ENCODE data around the gene CYLD.
A peak's percentile ranks its signal among the peaks of the same experiment; 100 is the strongest.

Gene CYLD

DNA sequence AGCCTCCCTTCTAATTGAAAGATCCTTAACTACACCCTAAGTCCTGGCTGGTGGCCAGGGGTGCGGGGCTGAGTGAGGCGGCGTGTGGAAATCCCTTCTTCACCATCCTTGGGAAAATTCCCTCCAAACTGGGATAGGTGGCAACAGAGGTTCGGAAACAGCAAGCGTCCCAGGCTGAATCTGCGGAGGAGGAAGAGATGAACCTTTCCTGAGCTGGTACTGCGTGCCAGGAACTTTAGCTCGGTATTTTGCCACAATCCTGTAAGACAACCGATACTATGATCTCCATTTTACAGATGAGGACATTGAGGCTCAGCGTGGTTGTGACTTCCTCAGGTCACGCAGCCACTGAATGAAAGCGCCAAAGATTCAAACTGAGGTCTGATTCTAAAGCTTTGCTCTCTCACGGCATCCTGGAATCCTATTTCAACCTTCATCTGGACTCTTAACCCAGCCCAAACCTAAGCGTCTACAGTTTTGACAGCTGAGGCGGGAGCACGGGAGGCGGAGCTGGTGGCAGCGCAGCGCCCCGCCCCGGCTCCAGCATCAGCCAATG lies 583 bp upstream of the CYLD start:
- no peak for FAIRE-seq

GRCh38 chr16:50742576-50743200 lies 802 bp downstream of the CYLD start:
- no peak for FAIRE-seq

GRCh38 chr16:50743581-50744225 lies 1.8 kb downstream of the CYLD start:
- no peak for FAIRE-seq

- FAIRE-seq, result no peak
Observed at GRCh38 chr16:50744881-50745280, 3.0 kb downstream of the CYLD start.

DNA sequence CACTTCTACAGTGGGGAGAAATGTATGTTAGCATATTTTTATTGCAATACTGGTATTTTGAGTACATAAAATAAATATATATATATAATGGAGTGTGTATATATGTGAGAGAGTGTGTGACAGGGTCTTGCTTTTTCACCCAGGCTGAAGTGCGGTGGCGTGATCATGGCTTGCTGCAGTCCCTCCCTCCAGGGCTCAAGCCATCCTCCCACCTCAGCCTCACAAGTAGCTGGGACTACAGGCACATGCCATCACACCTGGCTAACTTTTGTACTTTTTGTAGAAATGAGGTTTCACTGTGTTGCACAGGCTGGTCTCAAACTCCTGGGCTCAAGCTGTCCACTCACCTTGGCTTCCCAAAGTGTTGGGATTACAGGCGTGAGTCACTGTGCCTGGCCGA lies 4.1 kb downstream of the CYLD start:
- no peak for FAIRE-seq

- no peak for FAIRE-seq
Observed at GRCh38 chr16:50747207-50747956, 5.5 kb downstream of the CYLD start.

DNA sequence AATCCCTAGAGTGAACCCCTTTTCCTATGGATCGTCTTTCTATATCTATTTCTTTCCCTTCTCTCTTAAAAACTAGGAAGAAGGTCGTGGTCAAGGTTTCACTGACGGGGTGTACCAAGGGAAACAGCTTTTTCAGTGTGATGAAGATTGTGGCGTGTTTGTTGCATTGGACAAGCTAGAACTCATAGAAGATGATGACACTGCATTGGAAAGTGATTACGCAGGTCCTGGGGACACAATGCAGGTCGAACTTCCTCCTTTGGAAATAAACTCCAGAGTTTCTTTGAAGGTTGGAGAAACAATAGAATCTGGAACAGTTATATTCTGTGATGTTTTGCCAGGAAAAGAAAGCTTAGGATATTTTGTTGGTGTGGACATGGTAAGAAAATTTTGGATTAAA lies 9.6 kb downstream of the CYLD start:
- no peak for FAIRE-seq

- no peak for FAIRE-seq
Observed at GRCh38 chr16:50752471-50753235, 10.8 kb downstream of the CYLD start.

DNA sequence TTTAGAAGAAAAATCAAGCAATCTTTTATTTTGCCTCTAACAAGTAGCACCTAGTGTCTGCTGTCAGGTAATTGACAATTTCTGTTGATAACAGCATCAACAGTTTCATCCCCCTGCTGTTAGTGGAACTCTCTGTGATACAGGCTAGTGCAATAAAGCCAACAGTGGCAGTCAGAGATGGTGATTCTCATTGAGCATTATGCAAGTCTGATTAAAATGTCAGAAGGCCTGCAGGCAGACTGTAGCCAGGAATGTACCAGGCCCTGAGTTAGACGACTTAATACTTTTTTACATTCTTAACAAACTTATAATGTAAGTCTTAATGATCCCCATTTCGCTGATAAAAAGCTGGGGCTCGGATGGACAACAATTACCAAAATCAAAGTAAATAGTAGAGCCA lies 14.6 kb downstream of the CYLD start:
- no peak for FAIRE-seq

DNA sequence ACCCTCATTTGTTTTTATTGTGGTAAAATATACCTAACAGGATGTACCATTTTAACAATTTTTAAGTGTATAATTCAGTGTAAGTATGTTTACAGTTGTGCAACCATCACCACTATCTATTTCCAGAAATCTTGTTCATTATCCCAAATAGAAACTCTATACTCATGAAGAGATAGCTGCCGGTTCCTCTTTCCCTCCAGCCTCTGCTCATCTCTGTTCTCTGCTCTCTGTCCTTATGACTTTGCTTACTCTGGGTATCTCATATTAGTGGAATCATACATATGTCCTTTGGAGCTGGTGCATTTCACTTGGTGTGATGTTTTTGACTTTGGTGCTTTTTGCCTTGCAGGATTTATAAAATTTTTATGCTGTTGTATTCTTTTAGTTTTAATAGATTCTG lies 19.4 kb downstream of the CYLD start:
- no peak for FAIRE-seq

DNA sequence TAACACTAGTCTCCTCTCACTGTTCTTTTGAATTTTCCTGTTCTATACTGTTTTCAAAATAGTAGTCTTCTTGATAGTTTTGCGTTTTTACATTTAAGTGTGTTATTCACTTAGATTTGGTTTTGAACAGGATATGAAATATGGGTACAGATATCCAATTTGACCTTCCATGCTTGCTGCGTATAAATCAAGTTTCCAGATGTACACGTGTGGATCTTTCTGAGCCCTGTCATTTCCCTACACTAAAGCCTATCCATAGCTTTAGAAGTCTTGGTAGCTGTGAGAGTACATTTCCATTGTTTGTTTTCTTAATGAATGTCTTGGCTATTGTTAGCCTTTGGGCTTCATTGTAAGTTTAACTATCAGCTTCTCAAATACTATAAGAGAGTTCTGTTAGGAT lies 20.4 kb downstream of the CYLD start:
- no peak for FAIRE-seq

- FAIRE-seq, result no peak
Observed at GRCh38 chr16:50763211-50763610, 21.3 kb downstream of the CYLD start.

- FAIRE-seq, result no peak
Observed at GRCh38 chr16:50765260-50765659, 23.4 kb downstream of the CYLD start.

DNA sequence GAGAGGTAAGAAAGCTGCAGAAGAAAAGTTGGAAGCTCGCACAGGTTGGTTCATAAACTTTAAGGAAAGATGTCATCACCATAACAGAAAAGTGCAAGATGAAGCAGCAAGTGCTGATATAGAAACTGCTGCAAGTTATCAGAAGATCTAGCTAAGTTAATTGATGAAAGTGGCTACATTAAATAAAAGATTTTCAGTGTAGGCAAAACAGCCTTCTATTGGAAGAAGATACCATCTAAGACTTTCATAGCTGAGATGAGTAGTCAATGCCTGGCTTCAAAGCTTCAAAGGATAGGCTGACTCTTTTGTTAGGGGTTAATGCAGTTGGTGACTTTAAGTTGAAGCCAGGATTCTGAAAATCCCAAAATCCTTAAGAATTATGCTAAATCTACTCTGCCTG lies 24.0 kb downstream of the CYLD start:
- no peak for FAIRE-seq

DNA sequence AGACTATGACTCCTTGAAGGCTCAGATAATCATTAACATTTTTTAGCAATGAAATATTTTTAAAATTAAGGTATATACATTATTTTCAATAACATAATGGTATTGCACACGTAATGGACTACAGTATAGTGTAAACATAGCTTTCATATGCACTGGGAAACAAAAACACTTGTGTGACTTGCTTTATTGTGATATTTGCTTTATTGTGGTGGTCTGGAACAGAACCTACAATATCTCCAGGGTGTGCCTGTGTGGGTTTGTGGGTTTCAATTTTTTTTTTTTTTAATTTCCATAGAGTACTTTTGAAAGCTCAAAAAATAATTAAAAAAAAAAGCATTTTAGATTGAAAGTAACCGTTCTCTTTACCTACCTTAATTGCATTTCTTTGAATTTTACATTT lies 25.3 kb downstream of the CYLD start:
- no peak for FAIRE-seq

DNA sequence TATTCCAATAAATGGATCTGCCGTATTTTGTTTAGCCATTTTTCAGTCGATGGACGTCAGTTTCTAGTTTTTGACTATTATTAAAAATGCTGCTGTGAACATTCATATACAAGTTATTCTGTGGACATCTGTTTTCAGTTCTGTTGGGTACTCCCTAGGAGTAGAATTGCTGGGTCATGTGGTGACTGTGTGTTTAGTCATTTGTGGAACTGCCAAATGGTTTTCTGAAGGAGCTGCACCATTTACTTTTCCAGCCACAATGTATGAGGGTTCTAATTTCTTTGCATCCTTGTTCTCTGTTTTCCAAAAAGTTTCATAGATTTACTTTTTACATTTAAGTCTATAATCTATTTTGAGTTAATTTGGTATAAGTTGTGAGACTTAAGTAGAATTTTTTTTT lies 29.5 kb downstream of the CYLD start:
- peak; percentile 11 for FAIRE-seq

DNA sequence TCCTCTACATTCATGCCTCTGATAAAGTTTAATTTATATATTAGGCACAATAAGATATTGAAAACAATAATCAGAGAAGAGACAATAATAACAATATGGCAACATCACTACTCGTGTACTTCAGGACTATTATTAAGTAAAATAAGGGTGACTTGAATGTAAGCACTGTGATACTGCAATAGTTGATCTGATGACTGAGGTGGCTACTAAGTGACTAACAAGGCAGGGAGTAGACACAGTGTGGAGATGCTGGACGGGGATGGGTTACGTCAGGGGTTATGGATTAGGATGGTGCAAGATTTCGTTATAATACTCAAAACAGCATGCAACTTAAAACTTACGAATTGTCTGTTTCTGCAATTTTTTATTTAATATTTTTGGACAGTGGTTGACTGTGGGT lies 32.5 kb downstream of the CYLD start:
- FAIRE-seq, result no peak

DNA sequence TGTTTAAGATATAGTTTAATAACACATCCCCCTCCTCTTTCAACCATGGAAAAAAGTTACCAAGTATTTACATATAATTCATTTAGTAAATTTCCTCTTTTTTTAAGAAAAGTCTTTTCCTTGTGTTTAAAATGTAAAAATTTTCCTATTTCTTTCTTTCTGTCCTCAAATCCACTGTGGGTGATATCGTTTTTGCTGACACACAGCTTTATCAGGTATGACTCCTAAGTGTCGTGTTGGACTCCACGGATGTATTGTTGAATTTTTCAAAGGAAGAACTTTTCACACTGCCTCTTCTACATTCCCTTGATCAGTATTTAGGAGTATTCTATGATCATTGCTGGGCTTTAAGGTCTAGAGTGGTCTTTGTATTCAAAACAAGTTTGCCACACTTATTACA lies 33.1 kb downstream of the CYLD start:
- FAIRE-seq, result no peak

- no peak for FAIRE-seq
Observed at GRCh38 chr16:50776037-50776436, 34.2 kb downstream of the CYLD start.

- FAIRE-seq, result no peak
Observed at GRCh38 chr16:50778284-50779163, 36.6 kb downstream of the CYLD start.

DNA sequence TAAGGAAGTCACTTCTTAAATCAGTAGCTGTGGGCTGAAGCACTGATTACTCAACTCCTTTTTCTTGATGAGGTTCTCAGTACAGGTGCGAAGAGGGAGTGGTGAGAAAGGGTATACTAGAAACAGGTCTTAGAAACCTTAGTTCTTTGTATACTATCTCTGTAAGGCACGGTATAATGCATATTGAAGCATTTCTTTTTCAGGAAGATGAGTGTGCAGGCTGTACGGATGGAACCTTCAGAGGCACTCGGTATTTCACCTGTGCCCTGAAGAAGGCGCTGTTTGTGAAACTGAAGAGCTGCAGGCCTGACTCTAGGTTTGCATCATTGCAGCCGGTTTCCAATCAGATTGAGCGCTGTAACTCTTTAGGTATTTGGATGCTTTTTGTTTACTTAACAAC lies 39.2 kb downstream of the CYLD start:
- no peak for FAIRE-seq

- FAIRE-seq, result no peak
Observed at GRCh38 chr16:50781518-50781917, 39.6 kb downstream of the CYLD start.

Data from G401.6 (cell line).